Mesodermal cell (in vitro differentiated cells): ENCODE data around the gene SGMS1.

Experiments
- H3K27ac ChIP-seq: 2 replicates; pipeline ENCODE4 v1.7.0; 2013; ENCODE audit warnings: mild to moderate bottlenecking, low read depth, low read length, moderate library complexity; ENCODE audit not compliant: severe bottlenecking
- H3K36me3 ChIP-seq: 2 replicates; pipeline ENCODE4 v1.7.1; 2013; ENCODE audit warnings: mild to moderate bottlenecking, low read length, moderate library complexity; ENCODE audit not compliant: control insufficient read depth, insufficient read depth
- H3K4me1 ChIP-seq: one replicate; pipeline ENCODE4 v1.7.1; 2013; ENCODE audit warnings: mild to moderate bottlenecking, low read length; ENCODE audit not compliant: insufficient read depth, control insufficient read depth, poor library complexity, severe bottlenecking
- H3K4me3 ChIP-seq: 2 replicates; pipeline ENCODE4 v1.7.0; 2013; ENCODE audit warnings: low read length, control low read depth, mild to moderate bottlenecking; ENCODE audit not compliant: insufficient read depth, poor library complexity, severe bottlenecking; ENCODE audit errors: extremely low read depth
- H3K9me3 ChIP-seq: 2 replicates; pipeline ENCODE4 v1.7.1; 2013; ENCODE audit warnings: mild to moderate bottlenecking, low read length, moderate library complexity; ENCODE audit not compliant: control insufficient read depth
- WGBS, 2 experiments: methylation state at CpG; one replicate each; pipeline ENCODE4 v1.1.5; 2013; ENCODE audit warnings: missing lambda C conversion rate in 2 of 2; ENCODE audit not compliant: insufficient coverage in 2 of 2; 5-methylcytosine and 5-hydroxymethylcytosine counted together

The SGMS1 gene

GRCh38 chr10:50396491-50397311, 227.1 kb downstream of the SGMS1 start:
- H3K9me3 ChIP-seq: no peaks in the 10 kb centered on the region
- H3K27ac ChIP-seq: no peak overlapping the region
- peaks cover 29% of the 10 kb centered on the region for H3K4me1 ChIP-seq
- WGBS, 2 experiments: 90% methylated on average over 2 of the region's 7 CpGs; no CpG with 5 or more reads in 1 of the 2 experiments
- no peaks in the 10 kb centered on the region for H3K36me3 ChIP-seq
- H3K4me3 ChIP-seq: no peak overlapping the region

GRCh38 chr10:50395851-50396250, 227.9 kb downstream of the SGMS1 start:
- Histone ChIP-seq H3K4me3 (no peak overlapping the region), H3K27ac (no peak overlapping the region), H3K36me3 (no peaks in the 10 kb centered on the region), H3K4me1 (peaks cover 29% of the 10 kb centered on the region), H3K9me3 (no peaks in the 10 kb centered on the region)
- WGBS, 2 experiments: 89% methylated on average over 1 of the region's 2 CpGs; no CpG with 5 or more reads in 1 of the 2 experiments

- 100% methylated on average over 1 of the region's 1 CpG for WGBS, 2 experiments
- no peak overlapping the region for H3K4me3 ChIP-seq
These were observed 228.5 kb downstream of the SGMS1 start for GRCh38 chr10:50395271-50395670.

GRCh38 chr10:50394832-50395231, 228.9 kb downstream of the SGMS1 start:
- H3K4me1 ChIP-seq: peaks cover 29% of the 10 kb centered on the region
- no peak overlapping the region for H3K4me3 ChIP-seq
- no peak overlapping the region for H3K27ac ChIP-seq
- H3K9me3 ChIP-seq: no peaks in the 10 kb centered on the region
- H3K36me3 ChIP-seq: no peaks in the 10 kb centered on the region
- 90% methylated on average over 2 of the region's 3 CpGs; no CpG with 5 or more reads in 1 of the 2 experiments for WGBS, 2 experiments

More at GRCh38 chr10:50395271-50395670, 228.5 kb downstream of the SGMS1 start:
- Histone ChIP-seq H3K4me1 (peaks cover 29% of the 10 kb centered on the region), H3K36me3 (no peaks in the 10 kb centered on the region), H3K9me3 (no peaks in the 10 kb centered on the region), H3K27ac (no peak overlapping the region)

GRCh38 chr10:50393784-50394467, 229.8 kb downstream of the SGMS1 start:
- Histone ChIP-seq H3K9me3 (no peaks in the 10 kb centered on the region), H3K27ac (peak overlapping the region; percentile 33), H3K36me3 (no peaks in the 10 kb centered on the region), H3K4me3 (no peak overlapping the region), H3K4me1 (peaks cover 27% of the 10 kb centered on the region)
- whole genome bisulfite sequencing, 2 experiments: 91 to 93% methylated on average over 3 to 6 of the region's 6 CpGs

GRCh38 chr10:50392966-50393718, 230.6 kb downstream of the SGMS1 start:
- H3K27ac ChIP-seq: no peak overlapping the region
- no peaks in the 10 kb centered on the region for H3K36me3 ChIP-seq
- WGBS, 2 experiments: 89 to 100% methylated on average over 2 to 4 of the region's 6 CpGs

GRCh38 chr10:50392426-50392825, 231.3 kb downstream of the SGMS1 start:
- Histone ChIP-seq H3K36me3 (no peaks in the 10 kb centered on the region), H3K27ac (no peak overlapping the region), H3K4me1 (peaks cover 22% of the 10 kb centered on the region), H3K4me3 (no peak overlapping the region), H3K9me3 (no peaks in the 10 kb centered on the region)
- 85 to 100% methylated on average over 3 of the region's 5 CpGs for WGBS, 2 experiments

More at GRCh38 chr10:50392966-50393718, 230.6 kb downstream of the SGMS1 start:
- Histone ChIP-seq H3K4me1 (peaks cover 25% of the 10 kb centered on the region), H3K4me3 (no peak overlapping the region), H3K9me3 (no peaks in the 10 kb centered on the region)

GRCh38 chr10:50390302-50390701, 233.5 kb downstream of the SGMS1 start:
- Histone ChIP-seq H3K9me3 (no peaks in the 10 kb centered on the region), H3K4me1 (peaks cover 14% of the 10 kb centered on the region), H3K4me3 (no peak overlapping the region), H3K27ac (no peak overlapping the region), H3K36me3 (no peaks in the 10 kb centered on the region)
- 80 to 100% methylated on average over 1 of the region's 2 CpGs for WGBS, 2 experiments

- Histone ChIP-seq H3K27ac (no peak overlapping the region), H3K9me3 (no peaks in the 10 kb centered on the region), H3K4me1 (peaks cover under 1% of the 10 kb centered on the region), H3K36me3 (no peaks in the 10 kb centered on the region), H3K4me3 (no peak overlapping the region)
- no CpG with 5 or more reads among the region's 2 CpGs for WGBS, 2 experiments
These were observed 235.6 kb downstream of the SGMS1 start for GRCh38 chr10:50388181-50388580.

GRCh38 chr10:50387732-50388073, 236.1 kb downstream of the SGMS1 start:
- Histone ChIP-seq H3K4me3 (no peak overlapping the region), H3K9me3 (no peaks in the 10 kb centered on the region), H3K36me3 (no peaks in the 10 kb centered on the region), H3K27ac (no peak overlapping the region), H3K4me1 (no peaks in the 10 kb centered on the region)
- WGBS, 2 experiments: 94 to 100% methylated on average over 2 of the region's 2 CpGs
